Panc1 (cell line): ENCODE results near the gene ALDH18A1. TPM values are rescaled to one million over a fixed set of nuclear protein-coding genes. Genes with fewer than 3 reads are reported as not detected.

Experiments used
- ATAC-seq: fragments of 200-7000 bp; cut with Tn5 transposase; 2 replicates; pipeline ENCODE4 v1.9.1; 2020; ENCODE audit warnings: mild to moderate bottlenecking, moderate library complexity
- BruUV-seq: library from RNA; stranded (reverse); fragments of 400-500 nt; replicated peaks from 2 replicates; lab custom pipeline; 2021; lab: Mats Ljungman, UMichigan
- CTCF ChIA-PET: fragments of 300-600 bp; sonication (Branson Sonifier 250); formaldehyde crosslinking; loops from one replicate; lab custom pipeline; 2022; ENCODE audit warnings: antibody characterized with exemption; lab: Charles Lee
- POLR2A ChIA-PET: fragments of 300-600 bp; sonication (Branson Sonifier 250); formaldehyde crosslinking; loops from one replicate; lab custom pipeline; 2022; ENCODE audit warnings: antibody characterized with exemption; lab: Charles Lee
- DNase-seq: peaks from one replicate; pipeline ENCODE4 v3.0.0-alpha.2; 2010; ENCODE audit warnings: low read depth, low spot score
- H3K27ac ChIP-seq: 2 replicates; pipeline ENCODE4 v1.5.1; 2011; ENCODE audit warnings: mild to moderate bottlenecking, low read length, inconsistent platforms
- H3K27me3 ChIP-seq: fragments of 200-500 bp; sonication (Bioruptor generic); 2 replicates; pipeline ENCODE4 v1.6.0; 2014; ENCODE audit warnings: low read length, inconsistent platforms; ENCODE audit not compliant: control insufficient read depth, insufficient read depth
- H3K36me3 ChIP-seq: fragments of 200-500 bp; sonication (Bioruptor generic); 2 replicates; pipeline ENCODE4 v1.5.1; 2014; ENCODE audit warnings: inconsistent platforms, mild to moderate bottlenecking, low read length, moderate library complexity; ENCODE audit not compliant: control insufficient read depth, insufficient read depth
- H3K4me1 ChIP-seq: 2 replicates; pipeline ENCODE4 v1.5.1; 2011; ENCODE audit warnings: inconsistent platforms, mild to moderate bottlenecking, low read length, moderate library complexity; ENCODE audit not compliant: control insufficient read depth, insufficient read depth
- H3K4me3 ChIP-seq, 2 experiments: 2 replicates each; pipeline ENCODE4 v1.5.1; 2011 to 2012; ENCODE audit warnings: low read depth in 2 of 2, low read length in 2 of 2, mild to moderate bottlenecking in 2 of 2, inconsistent platforms in 1 of 2, moderate library complexity in 1 of 2
- H3K9me3 ChIP-seq: fragments of 200-500 bp; sonication (Bioruptor generic); 2 replicates; pipeline ENCODE4 v1.5.1; 2014; ENCODE audit warnings: low read depth, mild to moderate bottlenecking, inconsistent platforms, low read length, moderate library complexity; ENCODE audit not compliant: control insufficient read depth, insufficient read depth
- POLR2AphosphoS5 ChIP-seq: IDR thresholded peaks from 2 replicates; pipeline ENCODE4 v1.6.1; 2012; ENCODE audit warnings: mild to moderate bottlenecking, low read depth, low read length, moderate library complexity
- SIN3A ChIP-seq: IDR thresholded peaks from 2 replicates; pipeline ENCODE4 v1.6.1; 2012; ENCODE audit warnings: low read depth, mild to moderate bottlenecking, low read length, moderate library complexity, borderline replicate concordance; ENCODE audit not compliant: insufficient read depth
- TCF7L2 ChIP-seq: IDR thresholded peaks from 2 replicates; pipeline ENCODE4 v1.6.1; 2011; ENCODE audit warnings: mild to moderate bottlenecking, low read depth, low read length, inconsistent platforms
- in situ Hi-C: cut with HindIII; loops from 2 replicates; pipeline ENCODE4 v1.10.0; 2016; ENCODE audit warnings: low sequenced_read_pairs, low pct_unique_long_range_greater_than_20kb
- intact Hi-C: fragments of 100-400 bp; cut with micrococcal nuclease; formaldehyde crosslinking; loops from one replicate; pipeline ENCODE4 v1.10.0; 2022; ENCODE audit not compliant: unreplicated experiment
- total RNA-seq: library from RNA; stranded (reverse); gene quantifications from one replicate; pipeline ENCODE4 v1.2.1, GENCODE V29; 2021; ENCODE audit not compliant: unreplicated experiment
- TF ChIP-seq, protein P1 (sequence below): fragments of 450-650 bp; IDR thresholded peaks from 2 replicates; pipeline ENCODE4 v1.5.1; 2017; ENCODE audit warnings: mild to moderate bottlenecking
- TF ChIP-seq, protein P2 (sequence below), 2 experiments: IDR thresholded peaks; 2 replicates each; pipeline ENCODE4 v1.6.1; 2011 to 2012; ENCODE audit warnings: low read depth in 2 of 2, control low read depth in 1 of 2, low read length in 1 of 2, mild to moderate bottlenecking in 1 of 2, moderate library complexity in 1 of 2; ENCODE audit not compliant: insufficient read depth in 1 of 2

ALDH18A1 gene
- total RNA-seq, 1 experiment from 2014 or later: 68.0 TPM

DNA sequence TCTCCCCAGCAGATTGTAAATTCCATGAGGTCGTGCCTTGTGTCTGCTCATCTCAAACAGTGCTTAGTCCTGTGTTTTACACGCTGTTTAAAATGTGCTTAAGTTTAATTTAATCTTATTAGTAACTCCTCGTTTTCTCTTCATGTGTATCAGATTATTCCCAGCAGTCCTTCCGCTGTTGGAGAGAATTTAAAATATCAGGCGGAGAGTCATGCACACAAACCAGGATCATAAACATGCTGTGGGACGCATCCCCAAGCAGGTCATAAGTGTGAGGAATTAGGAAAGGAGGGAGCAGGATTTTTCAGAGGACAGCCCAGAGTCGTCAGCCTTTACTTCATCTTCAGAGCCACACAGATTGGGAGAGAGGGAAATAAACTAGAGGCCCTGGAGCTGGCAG lies 91.2 kb downstream of the ALDH18A1 start:
- H3K4me1 ChIP-seq: peaks cover 7% of the 10 kb centered on the region
- H3K4me3 ChIP-seq: no peak overlapping the region
- in situ Hi-C loops: no loop called here
- intact Hi-C loops: no loop called here
- no peak overlapping the region; the same call in 1 of the 2 replicates for H3K27ac ChIP-seq
- no peaks in the 10 kb centered on the region for H3K36me3 ChIP-seq
- ChIA-PET POLR2A (no interaction called here), CTCF (interaction anchor here (0.9 kb wide), 1 partner anchor 135 kb away, joined by 4 read pairs; no protein-coding TSS in a partner anchor)
- H3K9me3 ChIP-seq: no peaks in the 10 kb centered on the region
- TF ChIP-seq TCF7L2 (no peak), POLR2AphosphoS5 (no peak), SIN3A (no peak)
- TF ChIP-seq, protein P1, sequence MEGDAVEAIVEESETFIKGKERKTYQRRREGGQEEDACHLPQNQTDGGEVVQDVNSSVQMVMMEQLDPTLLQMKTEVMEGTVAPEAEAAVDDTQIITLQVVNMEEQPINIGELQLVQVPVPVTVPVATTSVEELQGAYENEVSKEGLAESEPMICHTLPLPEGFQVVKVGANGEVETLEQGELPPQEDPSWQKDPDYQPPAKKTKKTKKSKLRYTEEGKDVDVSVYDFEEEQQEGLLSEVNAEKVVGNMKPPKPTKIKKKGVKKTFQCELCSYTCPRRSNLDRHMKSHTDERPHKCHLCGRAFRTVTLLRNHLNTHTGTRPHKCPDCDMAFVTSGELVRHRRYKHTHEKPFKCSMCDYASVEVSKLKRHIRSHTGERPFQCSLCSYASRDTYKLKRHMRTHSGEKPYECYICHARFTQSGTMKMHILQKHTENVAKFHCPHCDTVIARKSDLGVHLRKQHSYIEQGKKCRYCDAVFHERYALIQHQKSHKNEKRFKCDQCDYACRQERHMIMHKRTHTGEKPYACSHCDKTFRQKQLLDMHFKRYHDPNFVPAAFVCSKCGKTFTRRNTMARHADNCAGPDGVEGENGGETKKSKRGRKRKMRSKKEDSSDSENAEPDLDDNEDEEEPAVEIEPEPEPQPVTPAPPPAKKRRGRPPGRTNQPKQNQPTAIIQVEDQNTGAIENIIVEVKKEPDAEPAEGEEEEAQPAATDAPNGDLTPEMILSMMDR: no peak
- TF ChIP-seq, protein P2, sequence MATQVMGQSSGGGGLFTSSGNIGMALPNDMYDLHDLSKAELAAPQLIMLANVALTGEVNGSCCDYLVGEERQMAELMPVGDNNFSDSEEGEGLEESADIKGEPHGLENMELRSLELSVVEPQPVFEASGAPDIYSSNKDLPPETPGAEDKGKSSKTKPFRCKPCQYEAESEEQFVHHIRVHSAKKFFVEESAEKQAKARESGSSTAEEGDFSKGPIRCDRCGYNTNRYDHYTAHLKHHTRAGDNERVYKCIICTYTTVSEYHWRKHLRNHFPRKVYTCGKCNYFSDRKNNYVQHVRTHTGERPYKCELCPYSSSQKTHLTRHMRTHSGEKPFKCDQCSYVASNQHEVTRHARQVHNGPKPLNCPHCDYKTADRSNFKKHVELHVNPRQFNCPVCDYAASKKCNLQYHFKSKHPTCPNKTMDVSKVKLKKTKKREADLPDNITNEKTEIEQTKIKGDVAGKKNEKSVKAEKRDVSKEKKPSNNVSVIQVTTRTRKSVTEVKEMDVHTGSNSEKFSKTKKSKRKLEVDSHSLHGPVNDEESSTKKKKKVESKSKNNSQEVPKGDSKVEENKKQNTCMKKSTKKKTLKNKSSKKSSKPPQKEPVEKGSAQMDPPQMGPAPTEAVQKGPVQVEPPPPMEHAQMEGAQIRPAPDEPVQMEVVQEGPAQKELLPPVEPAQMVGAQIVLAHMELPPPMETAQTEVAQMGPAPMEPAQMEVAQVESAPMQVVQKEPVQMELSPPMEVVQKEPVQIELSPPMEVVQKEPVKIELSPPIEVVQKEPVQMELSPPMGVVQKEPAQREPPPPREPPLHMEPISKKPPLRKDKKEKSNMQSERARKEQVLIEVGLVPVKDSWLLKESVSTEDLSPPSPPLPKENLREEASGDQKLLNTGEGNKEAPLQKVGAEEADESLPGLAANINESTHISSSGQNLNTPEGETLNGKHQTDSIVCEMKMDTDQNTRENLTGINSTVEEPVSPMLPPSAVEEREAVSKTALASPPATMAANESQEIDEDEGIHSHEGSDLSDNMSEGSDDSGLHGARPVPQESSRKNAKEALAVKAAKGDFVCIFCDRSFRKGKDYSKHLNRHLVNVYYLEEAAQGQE (IDR thresholded peaks at IDR 0.05; ENCODE audit: insufficient read depth in 1 of 2, low read depth in 2 of 2, low read length in 1 of 2): no peak
- H3K27me3 ChIP-seq: no peaks in the 10 kb centered on the region
- ATAC-seq (no peak), DNase-seq (no peak)
- no TSS peak for BruUV-seq

DNA sequence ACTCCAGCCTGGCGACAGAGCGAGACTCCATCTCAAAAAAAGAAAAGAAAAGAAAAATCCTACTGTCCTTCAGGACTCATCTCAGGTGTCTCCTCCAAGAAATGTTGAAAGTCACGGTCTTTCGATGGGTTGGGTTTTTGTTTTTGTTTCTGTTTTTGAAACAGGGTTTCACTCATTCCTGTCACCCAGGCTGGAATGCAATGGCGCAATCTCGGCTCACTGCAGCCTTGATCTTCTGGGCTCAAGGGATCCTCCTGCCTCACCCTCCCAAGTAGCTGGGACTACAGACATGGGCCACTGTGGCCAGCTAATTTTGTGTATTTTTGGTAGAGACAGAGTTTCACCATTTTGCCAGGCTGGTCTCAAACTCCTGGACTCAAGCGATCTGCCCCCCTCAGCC lies 92.2 kb downstream of the ALDH18A1 start:
- in situ Hi-C loops: no loop called here
- Histone ChIP-seq H3K36me3 (no peaks in the 10 kb centered on the region), H3K4me3 (no peak overlapping the region), H3K9me3 (no peaks in the 10 kb centered on the region), H3K27ac (no peak overlapping the region), H3K4me1 (peaks cover 7% of the 10 kb centered on the region), H3K27me3 (no peaks in the 10 kb centered on the region)
- TF ChIP-seq TCF7L2: no peak
- TF ChIP-seq, protein P2 (IDR thresholded peaks at IDR 0.05; ENCODE audit: insufficient read depth in 1 of 2, low read depth in 2 of 2, low read length in 1 of 2): no peak
- no peak for DNase-seq
- ATAC-seq: no peak
- no TSS peak for BruUV-seq
- intact Hi-C loops: no loop called here
- ChIA-PET CTCF (interaction anchor here (0.6 kb wide), 1 partner anchor 72 kb away, joined by 3 read pairs; no protein-coding TSS in a partner anchor), POLR2A (no interaction called here)
